ENCODE results near the gene SRSF6.
A peak's percentile ranks its signal among the peaks of the same experiment; 100 is the strongest.

GRCh38 chr20:43457640-43458421 lies at the start of gene SRSF6:
- TF ChIP-seq FOXK2 (IDR thresholded peaks at IDR 0.05), result no peak
- no peak for TF ChIP-seq HDGF (IDR thresholded peaks at IDR 0.05; ENCODE audit: borderline replicate concordance)
- TF ChIP-seq CTBP1 (IDR thresholded peaks at IDR 0.05; ENCODE audit: borderline replicate concordance), result no peak
- no peak for TF ChIP-seq ZNF384 (IDR thresholded peaks at IDR 0.05)
- peak; percentile 85 for TF ChIP-seq NFRKB (IDR thresholded peaks at IDR 0.05)
- TF ChIP-seq, protein P1, sequence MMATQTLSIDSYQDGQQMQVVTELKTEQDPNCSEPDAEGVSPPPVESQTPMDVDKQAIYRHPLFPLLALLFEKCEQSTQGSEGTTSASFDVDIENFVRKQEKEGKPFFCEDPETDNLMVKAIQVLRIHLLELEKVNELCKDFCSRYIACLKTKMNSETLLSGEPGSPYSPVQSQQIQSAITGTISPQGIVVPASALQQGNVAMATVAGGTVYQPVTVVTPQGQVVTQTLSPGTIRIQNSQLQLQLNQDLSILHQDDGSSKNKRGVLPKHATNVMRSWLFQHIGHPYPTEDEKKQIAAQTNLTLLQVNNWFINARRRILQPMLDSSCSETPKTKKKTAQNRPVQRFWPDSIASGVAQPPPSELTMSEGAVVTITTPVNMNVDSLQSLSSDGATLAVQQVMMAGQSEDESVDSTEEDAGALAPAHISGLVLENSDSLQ (IDR thresholded peaks at IDR 0.05), result peak; percentile 54; the same call in 1 of the 2 replicates
- TF ChIP-seq FOXA1 (IDR thresholded peaks at IDR 0.05), result no peak
- TF ChIP-seq L3MBTL2 (conservative IDR thresholded peaks at IDR 0.05), result peak; percentile 90
- TF ChIP-seq SUZ12 (IDR thresholded peaks at IDR 0.05), result no peak
- TF ChIP-seq LEF1 (IDR thresholded peaks at IDR 0.05; ENCODE audit: borderline replicate concordance), result 0 out of 2 replicates have a peak, but pooled peaks have one; percentile 16
- TF ChIP-seq SP1 (IDR thresholded peaks at IDR 0.05), result no peak
